ENCODE measurements around the gene PALS1.

DNA sequence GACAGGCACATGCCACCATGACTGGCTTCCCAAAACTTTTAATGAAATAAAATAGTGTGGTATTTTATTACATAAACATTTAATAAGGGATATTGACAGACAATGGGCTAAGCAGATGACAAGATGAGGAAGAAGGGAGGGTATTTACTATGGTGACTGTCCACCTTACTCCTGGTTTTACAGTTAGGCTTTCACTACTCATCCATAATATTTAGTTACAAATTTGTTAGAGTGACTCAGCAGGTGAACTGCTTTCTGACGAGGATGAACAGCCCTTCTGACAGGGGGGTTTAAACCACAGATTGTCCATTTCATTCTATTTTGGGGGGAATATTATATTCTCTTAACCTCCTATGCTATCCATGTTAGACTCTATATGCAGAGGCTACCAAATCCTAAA is 3.6 kb upstream of the PALS1 start:
- TF ChIP-seq, protein P1, sequence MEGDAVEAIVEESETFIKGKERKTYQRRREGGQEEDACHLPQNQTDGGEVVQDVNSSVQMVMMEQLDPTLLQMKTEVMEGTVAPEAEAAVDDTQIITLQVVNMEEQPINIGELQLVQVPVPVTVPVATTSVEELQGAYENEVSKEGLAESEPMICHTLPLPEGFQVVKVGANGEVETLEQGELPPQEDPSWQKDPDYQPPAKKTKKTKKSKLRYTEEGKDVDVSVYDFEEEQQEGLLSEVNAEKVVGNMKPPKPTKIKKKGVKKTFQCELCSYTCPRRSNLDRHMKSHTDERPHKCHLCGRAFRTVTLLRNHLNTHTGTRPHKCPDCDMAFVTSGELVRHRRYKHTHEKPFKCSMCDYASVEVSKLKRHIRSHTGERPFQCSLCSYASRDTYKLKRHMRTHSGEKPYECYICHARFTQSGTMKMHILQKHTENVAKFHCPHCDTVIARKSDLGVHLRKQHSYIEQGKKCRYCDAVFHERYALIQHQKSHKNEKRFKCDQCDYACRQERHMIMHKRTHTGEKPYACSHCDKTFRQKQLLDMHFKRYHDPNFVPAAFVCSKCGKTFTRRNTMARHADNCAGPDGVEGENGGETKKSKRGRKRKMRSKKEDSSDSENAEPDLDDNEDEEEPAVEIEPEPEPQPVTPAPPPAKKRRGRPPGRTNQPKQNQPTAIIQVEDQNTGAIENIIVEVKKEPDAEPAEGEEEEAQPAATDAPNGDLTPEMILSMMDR (IDR thresholded peaks at IDR 0.05) = no peak
- TF ChIP-seq POLR2A (IDR thresholded peaks at IDR 0.05) = no peak

Measured in right lobe of liver (tissue), 4 donors.